Measurements from ENCODE around the gene IFNA13.

DNA sequence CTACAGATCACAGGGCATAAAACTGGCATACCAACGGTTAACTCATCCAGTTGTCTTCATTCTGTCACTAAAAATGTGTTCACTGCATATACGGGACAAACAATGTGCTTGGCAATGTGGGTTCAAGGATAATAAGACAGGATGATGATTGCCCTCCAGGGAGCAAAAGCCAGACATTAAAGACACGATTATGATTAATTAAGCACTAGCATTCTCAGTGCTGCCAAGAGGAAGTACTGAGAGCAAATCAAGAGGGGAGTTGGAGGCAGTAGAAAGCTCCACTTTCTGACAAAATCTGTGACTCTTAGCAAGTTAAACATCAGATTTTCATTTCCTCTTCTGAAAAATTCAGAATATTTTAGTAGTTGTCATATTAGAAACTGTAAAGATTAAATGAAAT is 32.1 kb upstream of the IFNA13 start:
- TF ChIP-seq, protein P1, sequence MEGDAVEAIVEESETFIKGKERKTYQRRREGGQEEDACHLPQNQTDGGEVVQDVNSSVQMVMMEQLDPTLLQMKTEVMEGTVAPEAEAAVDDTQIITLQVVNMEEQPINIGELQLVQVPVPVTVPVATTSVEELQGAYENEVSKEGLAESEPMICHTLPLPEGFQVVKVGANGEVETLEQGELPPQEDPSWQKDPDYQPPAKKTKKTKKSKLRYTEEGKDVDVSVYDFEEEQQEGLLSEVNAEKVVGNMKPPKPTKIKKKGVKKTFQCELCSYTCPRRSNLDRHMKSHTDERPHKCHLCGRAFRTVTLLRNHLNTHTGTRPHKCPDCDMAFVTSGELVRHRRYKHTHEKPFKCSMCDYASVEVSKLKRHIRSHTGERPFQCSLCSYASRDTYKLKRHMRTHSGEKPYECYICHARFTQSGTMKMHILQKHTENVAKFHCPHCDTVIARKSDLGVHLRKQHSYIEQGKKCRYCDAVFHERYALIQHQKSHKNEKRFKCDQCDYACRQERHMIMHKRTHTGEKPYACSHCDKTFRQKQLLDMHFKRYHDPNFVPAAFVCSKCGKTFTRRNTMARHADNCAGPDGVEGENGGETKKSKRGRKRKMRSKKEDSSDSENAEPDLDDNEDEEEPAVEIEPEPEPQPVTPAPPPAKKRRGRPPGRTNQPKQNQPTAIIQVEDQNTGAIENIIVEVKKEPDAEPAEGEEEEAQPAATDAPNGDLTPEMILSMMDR (conservative IDR thresholded peaks at IDR 0.05 in 1 of 2, IDR thresholded peaks at IDR 0.05 in 1 of 2; ENCODE audit: low read depth in 1 of 2, low read length in 2 of 2): no peak
- no peak for TF ChIP-seq EZH2 (IDR thresholded peaks at IDR 0.05; ENCODE audit: low read length, missing control alignments)

Data from fibroblast of lung (primary cell).